HEK293 (cell line): ENCODE results near the gene NARF.
A peak's percentile ranks its signal among the peaks of the same experiment; 100 is the strongest.

Source experiments
- CTCF ChIA-PET: fragments of 350-600 bp; formaldehyde crosslinking; extraction: SDS; loops from one replicate; lab custom pipeline; 2021; ENCODE audit warnings: antibody characterized with exemption; lab: Yijun Ruan, JAX
- POLR2A ChIA-PET: fragments of 300-600 bp; formaldehyde crosslinking; extraction: SDS; loops from one replicate; lab custom pipeline; 2020; ENCODE audit warnings: antibody characterized with exemption, inconsistent platforms; lab: Yijun Ruan, JAX
- H3K27ac ChIP-seq: fragments of 200-500 bp; sonication (Bioruptor generic); 2 replicates; pipeline ENCODE4 v1.5.1; 2014; ENCODE audit warnings: low read depth, low read length, control low read depth, inconsistent platforms; ENCODE audit errors: extremely low read depth
- H3K36me3 ChIP-seq, 2 experiments: fragments of 200-500 bp in 1 of 2; sonication (Bioruptor generic) in 1 of 2; 1 replicate in 1 of 2; 2 replicates in 1 of 2; pipeline ENCODE4 v1.5.1; 2014 to 2017; ENCODE audit warnings: inconsistent platforms in 2 of 2, low read length in 2 of 2; ENCODE audit not compliant: control insufficient read depth in 2 of 2, insufficient read depth in 1 of 2
- H3K4me1 ChIP-seq: fragments of 200-500 bp; sonication (Bioruptor generic); 2 replicates; pipeline ENCODE4 v1.5.1; 2014; ENCODE audit warnings: mild to moderate bottlenecking, low read length, inconsistent platforms; ENCODE audit not compliant: control insufficient read depth, insufficient read depth
- H3K4me3 ChIP-seq: 2 replicates; pipeline ENCODE4 v1.5.1; 2011; ENCODE audit warnings: low read depth, mild to moderate bottlenecking, control low read depth, low read length, moderate library complexity
- H3K9me3 ChIP-seq: fragments of 200-500 bp; sonication (Bioruptor generic); 2 replicates; pipeline ENCODE4 v1.5.1; 2014; ENCODE audit warnings: low read depth, low read length, inconsistent platforms; ENCODE audit not compliant: control insufficient read depth, insufficient read depth
- GLIS2 ChIP-seq: fragments of 450-650 bp; formaldehyde crosslinking; IDR thresholded peaks from 2 replicates; pipeline ENCODE4 v1.5.1; 2016; ENCODE audit warnings: missing biosample characterization, missing genetic modification characterization
- HOXA7 ChIP-seq: sonication (generic); formaldehyde crosslinking; IDR thresholded peaks from 2 replicates; pipeline ENCODE4 v1.8.1; 2022; ENCODE audit warnings: missing genetic modification reagents, borderline replicate concordance
- YY1 ChIP-seq: fragments of 450-650 bp; formaldehyde crosslinking; IDR thresholded peaks from 2 replicates; pipeline ENCODE4 v1.5.1; 2018; ENCODE audit warnings: missing biosample characterization, missing genetic modification characterization
- ZBTB17 ChIP-seq: fragments of 450-650 bp; formaldehyde crosslinking; IDR thresholded peaks from 2 replicates; pipeline ENCODE4 v1.5.1; 2016; ENCODE audit warnings: missing biosample characterization, missing genetic modification characterization
- ZBTB20 ChIP-seq: fragments of 450-650 bp; formaldehyde crosslinking; IDR thresholded peaks from 2 replicates; pipeline ENCODE4 v1.5.1; 2016; ENCODE audit warnings: missing biosample characterization, missing genetic modification characterization
- ZBTB48 ChIP-seq: fragments of 450-650 bp; formaldehyde crosslinking; IDR thresholded peaks from 2 replicates; pipeline ENCODE4 v1.5.1; 2016; ENCODE audit warnings: missing biosample characterization, missing genetic modification characterization
- ZFP37 ChIP-seq: fragments of 450-650 bp; formaldehyde crosslinking; IDR thresholded peaks from 2 replicates; pipeline ENCODE4 v1.5.1; 2016; ENCODE audit warnings: missing biosample characterization, missing genetic modification characterization
- ZNF211 ChIP-seq: fragments of 450-650 bp; formaldehyde crosslinking; IDR thresholded peaks from 2 replicates; pipeline ENCODE4 v1.5.1; 2016; ENCODE audit warnings: low read depth, missing biosample characterization, missing genetic modification characterization
- ZNF223 ChIP-seq: fragments of 450-650 bp; formaldehyde crosslinking; IDR thresholded peaks from 2 replicates; pipeline ENCODE4 v1.5.1; 2016; ENCODE audit warnings: missing biosample characterization, missing genetic modification characterization
- ZNF239 ChIP-seq: fragments of 450-650 bp; formaldehyde crosslinking; IDR thresholded peaks from 2 replicates; pipeline ENCODE4 v1.5.1; 2016; ENCODE audit warnings: missing biosample characterization, missing genetic modification characterization
- ZNF24 ChIP-seq: fragments of 450-650 bp; formaldehyde crosslinking; IDR thresholded peaks from 2 replicates; pipeline ENCODE4 v1.5.1; 2016; ENCODE audit warnings: missing biosample characterization, missing genetic modification characterization
- ZNF366 ChIP-seq: fragments of 450-650 bp; formaldehyde crosslinking; conservative IDR thresholded peaks from 2 replicates; pipeline ENCODE4 v1.5.1; 2016; ENCODE audit warnings: missing biosample characterization, missing genetic modification characterization
- ZNF394 ChIP-seq: fragments of 450-650 bp; formaldehyde crosslinking; IDR thresholded peaks from 2 replicates; pipeline ENCODE4 v1.5.1; 2016; ENCODE audit warnings: missing biosample characterization, missing genetic modification characterization, mild to moderate bottlenecking, moderate library complexity, borderline replicate concordance
- ZNF561 ChIP-seq: fragments of 450-650 bp; IDR thresholded peaks from 2 replicates; pipeline ENCODE4 v1.5.1; 2018; ENCODE audit warnings: missing biosample characterization, missing genetic modification characterization, borderline replicate concordance
- ZNF571 ChIP-seq: fragments of 450-650 bp; formaldehyde crosslinking; IDR thresholded peaks from 2 replicates; pipeline ENCODE4 v1.5.0; 2017; ENCODE audit warnings: missing biosample characterization, missing genetic modification characterization
- ZNF600 ChIP-seq: fragments of 450-650 bp; formaldehyde crosslinking; IDR thresholded peaks from 2 replicates; pipeline ENCODE4 v1.5.1; 2016; ENCODE audit warnings: missing biosample characterization, missing genetic modification characterization
- ZNF629 ChIP-seq: fragments of 450-650 bp; formaldehyde crosslinking; IDR thresholded peaks from 2 replicates; pipeline ENCODE4 v1.5.1; 2017; ENCODE audit warnings: missing biosample characterization, missing genetic modification characterization
- ZNF701 ChIP-seq: fragments of 450-650 bp; formaldehyde crosslinking; IDR thresholded peaks from 2 replicates; pipeline ENCODE4 v1.5.1; 2016; ENCODE audit warnings: missing biosample characterization, missing genetic modification characterization
- ZNF776 ChIP-seq: fragments of 450-650 bp; formaldehyde crosslinking; IDR thresholded peaks from 2 replicates; pipeline ENCODE4 v1.5.0; 2017; ENCODE audit warnings: missing biosample characterization, missing genetic modification characterization, borderline replicate concordance
- ZXDB ChIP-seq: fragments of 450-650 bp; formaldehyde crosslinking; IDR thresholded peaks from 2 replicates; pipeline ENCODE4 v1.5.1; 2016; ENCODE audit warnings: missing biosample characterization, missing genetic modification characterization
- TF ChIP-seq, protein P1 (sequence below): fragments of 450-650 bp; formaldehyde crosslinking; IDR thresholded peaks from 2 replicates; pipeline ENCODE4 v1.5.1; 2016; ENCODE audit warnings: missing biosample characterization, missing genetic modification characterization
- TF ChIP-seq, protein P2 (sequence below): fragments of 450-650 bp; formaldehyde crosslinking; IDR thresholded peaks from 2 replicates; pipeline ENCODE4 v1.5.1; 2016; ENCODE audit warnings: missing biosample characterization, missing genetic modification characterization, low read depth
- TF ChIP-seq, protein P3 (sequence below): fragments of 450-650 bp; formaldehyde crosslinking; IDR thresholded peaks from 2 replicates; pipeline ENCODE4 v1.5.1; 2017; ENCODE audit warnings: missing biosample characterization, missing genetic modification characterization
- TF ChIP-seq, protein P4 (sequence below): fragments of 450-650 bp; formaldehyde crosslinking; IDR thresholded peaks from 2 replicates; pipeline ENCODE4 v1.5.1; 2017; ENCODE audit warnings: missing biosample characterization, missing genetic modification characterization

Gene NARF

DNA sequence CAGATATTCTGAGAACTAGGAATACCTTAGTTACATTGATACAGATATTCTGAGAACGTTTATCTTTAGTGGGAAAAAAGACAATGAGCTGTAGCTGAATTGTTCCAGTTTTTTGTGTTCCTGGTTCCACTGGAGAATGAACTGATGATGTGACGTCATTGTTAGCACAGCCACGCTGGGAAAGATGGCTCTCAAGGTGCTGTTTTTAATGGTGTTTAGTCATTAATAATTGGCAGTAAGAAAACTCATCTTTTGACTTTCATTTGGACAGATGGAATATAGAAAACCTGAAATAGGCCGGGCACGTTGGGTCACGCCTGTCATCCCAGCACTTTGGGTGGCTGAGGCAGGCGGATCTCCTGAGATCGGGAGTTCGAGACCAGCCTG is 71.4 kb downstream of the NARF start:
- POLR2A ChIA-PET: interaction anchor here (0.7 to 2.3 kb wide), 3 partner anchors 10 to 294 kb away, joined by 3 to 14 read pairs (median 13); partner anchors contain the start of gene FOXK2
- peak overlapping the region; percentile 2; the same call in 1 of the 2 replicates for H3K27ac ChIP-seq
- peaks cover 43% of the 10 kb centered on the region for H3K4me1 ChIP-seq
- peaks cover 0 to 5% of the 10 kb centered on the region in 2 experiments; a peak in 1 of 3 replicates for H3K36me3 ChIP-seq
- CTCF ChIA-PET: interaction anchor here (0.6 to 1.2 kb wide), 2 partner anchors 24 to 571 kb away, joined by 3 read pairs; no protein-coding TSS in a partner anchor
- H3K9me3 ChIP-seq: no peaks in the 10 kb centered on the region
- no peak for TF ChIP-seq ZNF239
- TF ChIP-seq ZNF571 (tag by site-specific recombination): no peak
- no peak for TF ChIP-seq ZBTB17 (tag by site-specific recombination)
- TF ChIP-seq YY1 (tag by site-specific recombination): no peak
- TF ChIP-seq, protein P1, sequence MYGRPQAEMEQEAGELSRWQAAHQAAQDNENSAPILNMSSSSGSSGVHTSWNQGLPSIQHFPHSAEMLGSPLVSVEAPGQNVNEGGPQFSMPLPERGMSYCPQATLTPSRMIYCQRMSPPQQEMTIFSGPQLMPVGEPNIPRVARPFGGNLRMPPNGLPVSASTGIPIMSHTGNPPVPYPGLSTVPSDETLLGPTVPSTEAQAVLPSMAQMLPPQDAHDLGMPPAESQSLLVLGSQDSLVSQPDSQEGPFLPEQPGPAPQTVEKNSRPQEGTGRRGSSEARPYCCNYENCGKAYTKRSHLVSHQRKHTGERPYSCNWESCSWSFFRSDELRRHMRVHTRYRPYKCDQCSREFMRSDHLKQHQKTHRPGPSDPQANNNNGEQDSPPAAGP: no peak
- no peak for TF ChIP-seq ZNF223
- no peak for TF ChIP-seq ZNF24 (tag by site-specific recombination)
- TF ChIP-seq ZNF600 (tag by site-specific recombination): no peak
- no peak for TF ChIP-seq ZNF776
- TF ChIP-seq ZNF561 (tag by site-specific recombination): no peak
- no peak for TF ChIP-seq ZNF211 (tag by site-specific recombination)
- 0 out of 2 replicates have a peak, but pooled peaks have one; percentile 19 for TF ChIP-seq ZNF366 (tag by site-specific recombination)
- TF ChIP-seq, protein P2, sequence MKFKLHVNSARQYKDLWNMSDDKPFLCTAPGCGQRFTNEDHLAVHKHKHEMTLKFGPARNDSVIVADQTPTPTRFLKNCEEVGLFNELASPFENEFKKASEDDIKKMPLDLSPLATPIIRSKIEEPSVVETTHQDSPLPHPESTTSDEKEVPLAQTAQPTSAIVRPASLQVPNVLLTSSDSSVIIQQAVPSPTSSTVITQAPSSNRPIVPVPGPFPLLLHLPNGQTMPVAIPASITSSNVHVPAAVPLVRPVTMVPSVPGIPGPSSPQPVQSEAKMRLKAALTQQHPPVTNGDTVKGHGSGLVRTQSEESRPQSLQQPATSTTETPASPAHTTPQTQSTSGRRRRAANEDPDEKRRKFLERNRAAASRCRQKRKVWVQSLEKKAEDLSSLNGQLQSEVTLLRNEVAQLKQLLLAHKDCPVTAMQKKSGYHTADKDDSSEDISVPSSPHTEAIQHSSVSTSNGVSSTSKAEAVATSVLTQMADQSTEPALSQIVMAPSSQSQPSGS (tag by site-specific recombination): peak; percentile 93
- TF ChIP-seq ZNF701 (tag by site-specific recombination): no peak
- 0 out of 2 replicates have a peak, but pooled peaks have one; percentile 12 for TF ChIP-seq ZNF629 (tag by site-specific recombination)
- no peak for TF ChIP-seq ZNF394 (tag by site-specific recombination)
- TF ChIP-seq, protein P3, sequence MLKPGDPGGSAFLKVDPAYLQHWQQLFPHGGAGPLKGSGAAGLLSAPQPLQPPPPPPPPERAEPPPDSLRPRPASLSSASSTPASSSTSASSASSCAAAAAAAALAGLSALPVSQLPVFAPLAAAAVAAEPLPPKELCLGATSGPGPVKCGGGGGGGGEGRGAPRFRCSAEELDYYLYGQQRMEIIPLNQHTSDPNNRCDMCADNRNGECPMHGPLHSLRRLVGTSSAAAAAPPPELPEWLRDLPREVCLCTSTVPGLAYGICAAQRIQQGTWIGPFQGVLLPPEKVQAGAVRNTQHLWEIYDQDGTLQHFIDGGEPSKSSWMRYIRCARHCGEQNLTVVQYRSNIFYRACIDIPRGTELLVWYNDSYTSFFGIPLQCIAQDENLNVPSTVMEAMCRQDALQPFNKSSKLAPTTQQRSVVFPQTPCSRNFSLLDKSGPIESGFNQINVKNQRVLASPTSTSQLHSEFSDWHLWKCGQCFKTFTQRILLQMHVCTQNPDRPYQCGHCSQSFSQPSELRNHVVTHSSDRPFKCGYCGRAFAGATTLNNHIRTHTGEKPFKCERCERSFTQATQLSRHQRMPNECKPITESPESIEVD (tag by site-specific recombination): peak; percentile 70
- no peak for TF ChIP-seq HOXA7 (CRISPR knock-in tag)
- no peak overlapping the region for H3K4me3 ChIP-seq

DNA sequence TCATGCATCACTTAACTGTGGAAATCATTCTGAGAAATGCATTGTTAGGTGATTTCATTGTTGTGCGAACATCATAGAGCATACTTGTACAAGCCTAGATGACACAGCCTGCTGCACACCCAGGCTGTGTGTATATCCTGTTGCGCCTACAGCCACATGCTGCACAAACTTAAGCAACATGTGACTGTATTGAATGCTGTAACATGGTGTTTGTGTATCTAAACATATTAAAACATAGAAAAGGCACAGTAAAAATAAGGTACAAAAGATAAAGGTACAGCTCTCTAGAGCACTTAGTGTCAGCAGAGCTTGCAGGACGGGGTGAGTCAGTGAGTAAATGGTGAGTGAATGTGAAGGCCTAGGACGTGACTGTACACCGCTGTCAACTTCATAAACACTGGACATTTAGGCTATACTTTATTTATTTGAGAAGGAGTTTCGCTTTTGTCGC is 72.9 kb downstream of the NARF start:
- H3K4me3 ChIP-seq: no peak overlapping the region
- H3K36me3 ChIP-seq: peaks cover 0 to 5% of the 10 kb centered on the region in 2 experiments; a peak in 1 of 3 replicates
- peak overlapping the region; percentile 57 for H3K27ac ChIP-seq
- POLR2A ChIA-PET: interaction anchor here (2.3 kb wide), 1 partner anchor 11 kb away, joined by 14 read pairs; the partner anchor contains the start of gene FOXK2
- CTCF ChIA-PET: interaction anchor here (0.5 to 1.5 kb wide), 3 partner anchors 8 to 20 kb away, joined by 3 to 6 read pairs (median 3); no protein-coding TSS in a partner anchor
- H3K9me3 ChIP-seq: no peaks in the 10 kb centered on the region
- H3K4me1 ChIP-seq: peaks cover 57% of the 10 kb centered on the region
- TF ChIP-seq ZBTB48 (no peak), GLIS2 (tag by site-specific recombination) (no peak), ZBTB20 (tag by site-specific recombination) (no peak), ZFP37 (tag by site-specific recombination) (no peak), ZXDB (tag by site-specific recombination) (no peak)
- TF ChIP-seq, protein P2 (tag by site-specific recombination): no peak
- TF ChIP-seq, protein P3 (tag by site-specific recombination): 0 out of 2 replicates have a peak, but pooled peaks have one; percentile 20
- TF ChIP-seq, protein P4, sequence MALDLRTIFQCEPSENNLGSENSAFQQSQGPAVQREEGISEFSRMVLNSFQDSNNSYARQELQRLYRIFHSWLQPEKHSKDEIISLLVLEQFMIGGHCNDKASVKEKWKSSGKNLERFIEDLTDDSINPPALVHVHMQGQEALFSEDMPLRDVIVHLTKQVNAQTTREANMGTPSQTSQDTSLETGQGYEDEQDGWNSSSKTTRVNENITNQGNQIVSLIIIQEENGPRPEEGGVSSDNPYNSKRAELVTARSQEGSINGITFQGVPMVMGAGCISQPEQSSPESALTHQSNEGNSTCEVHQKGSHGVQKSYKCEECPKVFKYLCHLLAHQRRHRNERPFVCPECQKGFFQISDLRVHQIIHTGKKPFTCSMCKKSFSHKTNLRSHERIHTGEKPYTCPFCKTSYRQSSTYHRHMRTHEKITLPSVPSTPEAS (tag by site-specific recombination): no peak
